Subcutaneous adipose tissue (tissue), 4 donors: ENCODE data around the gene SASH1. TPM values are rescaled to one million over a fixed set of nuclear protein-coding genes. Genes with fewer than 3 reads are reported as not detected.

ENCODE experiments used
- CTCF ChIP-seq: fragments of 450-650 bp; IDR thresholded peaks from one replicate; pipeline ENCODE4 v1.5.1; 2016; ENCODE audit warnings: low read depth, mild to moderate bottlenecking, control low read depth, antibody characterized with exemption, moderate library complexity
- total RNA-seq, 4 donors: library from RNA; depleted of rRNA; stranded (reverse); fragments of >200 nt; gene quantifications; one replicate each; pipeline ENCODE4 v1.1.0, GENCODE V29; 2016

SASH1 gene
- total RNA-seq, 4 donors from 2014 or later: 234 to 322 (median 267) TPM

DNA sequence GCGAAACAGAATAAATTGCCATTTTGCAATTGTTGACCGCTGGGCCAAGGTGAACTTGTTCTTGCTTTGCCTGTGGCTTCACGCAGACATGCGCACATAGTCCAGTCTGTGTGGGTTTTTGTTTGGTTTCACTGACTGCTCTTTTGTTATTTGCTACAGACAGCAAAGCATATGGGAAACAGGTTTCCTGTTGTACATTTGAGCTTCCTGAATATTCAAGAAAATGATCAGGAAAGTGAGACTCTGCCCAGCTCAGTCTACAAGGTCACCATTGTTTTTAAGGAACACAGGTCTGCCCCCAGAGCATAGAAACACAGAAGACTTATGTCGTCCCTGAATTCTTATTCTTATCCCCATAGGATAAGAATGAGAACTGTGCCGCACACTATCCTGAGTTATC lies 55.6 kb downstream of the SASH1 start:
- TF ChIP-seq CTCF: no peak

DNA sequence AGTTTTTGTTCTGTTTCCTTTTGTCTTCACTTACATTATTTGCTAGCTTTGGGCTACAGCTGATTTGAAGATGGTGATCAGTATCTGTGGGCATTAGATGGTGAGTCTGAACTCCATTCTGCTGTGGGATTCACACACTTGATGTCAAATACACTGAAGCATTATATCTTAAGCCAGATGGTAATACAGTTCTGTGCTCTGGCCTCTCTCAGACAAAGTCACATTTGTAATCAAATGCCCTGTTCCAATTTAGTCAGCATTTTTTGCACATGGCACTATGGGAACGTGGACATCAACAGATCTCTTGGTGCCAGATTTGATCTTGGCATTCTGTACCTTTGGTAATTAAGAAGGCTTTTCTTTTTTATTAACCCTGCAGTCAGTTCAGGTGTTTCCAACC lies 56.0 kb downstream of the SASH1 start:
- no peak for TF ChIP-seq CTCF

GRCh38 chr6:148401571-148401970 lies 58.9 kb downstream of the SASH1 start:
- no peak for TF ChIP-seq CTCF

DNA sequence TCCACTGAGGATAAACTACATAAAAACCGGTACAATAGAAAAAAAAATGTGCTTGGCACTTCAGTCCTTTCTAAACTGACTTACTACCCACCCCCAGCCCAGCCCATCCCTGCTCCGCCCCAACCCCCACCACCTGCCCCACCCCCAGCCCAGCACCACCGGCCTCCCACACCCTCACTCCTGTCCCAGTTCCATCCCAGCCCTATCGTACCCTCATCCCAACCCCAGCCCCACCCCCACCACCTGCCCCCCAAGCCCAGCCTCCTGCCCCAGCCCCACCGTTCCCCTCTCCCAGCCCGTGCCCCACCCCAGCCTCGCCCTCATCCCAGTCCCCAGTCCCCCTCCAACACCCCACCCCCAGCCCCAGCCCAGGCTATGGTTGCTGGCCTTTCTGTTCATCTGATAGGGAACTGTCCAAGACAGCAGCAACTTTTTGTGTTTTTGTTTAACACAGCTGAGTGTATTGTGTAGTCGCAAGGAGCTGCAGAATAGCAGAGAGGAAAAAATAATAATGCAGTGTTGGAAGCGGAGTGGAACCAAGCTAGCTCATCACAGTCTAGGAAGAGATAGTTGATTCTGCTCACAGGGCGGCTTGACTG lies 61.9 kb downstream of the SASH1 start:
- TF ChIP-seq CTCF: no peak

DNA sequence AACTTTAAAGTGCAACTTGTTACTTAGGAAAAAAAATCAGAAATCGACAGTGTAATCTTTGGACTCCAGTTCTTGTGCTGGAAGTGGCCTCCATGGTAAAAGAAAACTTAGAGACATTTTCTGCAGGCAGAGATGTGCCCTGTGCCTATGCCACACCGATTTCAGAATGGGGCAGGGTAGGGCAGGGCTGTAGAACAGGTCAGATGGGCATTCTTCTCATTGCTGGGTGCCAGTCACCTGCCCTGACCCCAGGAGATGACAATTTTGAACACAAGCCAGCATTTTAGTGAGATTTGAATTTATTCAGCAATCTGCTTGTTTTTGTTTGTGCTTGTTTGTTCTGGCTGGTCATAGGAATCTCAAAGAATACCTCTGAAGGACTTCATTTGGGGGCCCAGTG lies 63.3 kb downstream of the SASH1 start:
- no peak for TF ChIP-seq CTCF

DNA sequence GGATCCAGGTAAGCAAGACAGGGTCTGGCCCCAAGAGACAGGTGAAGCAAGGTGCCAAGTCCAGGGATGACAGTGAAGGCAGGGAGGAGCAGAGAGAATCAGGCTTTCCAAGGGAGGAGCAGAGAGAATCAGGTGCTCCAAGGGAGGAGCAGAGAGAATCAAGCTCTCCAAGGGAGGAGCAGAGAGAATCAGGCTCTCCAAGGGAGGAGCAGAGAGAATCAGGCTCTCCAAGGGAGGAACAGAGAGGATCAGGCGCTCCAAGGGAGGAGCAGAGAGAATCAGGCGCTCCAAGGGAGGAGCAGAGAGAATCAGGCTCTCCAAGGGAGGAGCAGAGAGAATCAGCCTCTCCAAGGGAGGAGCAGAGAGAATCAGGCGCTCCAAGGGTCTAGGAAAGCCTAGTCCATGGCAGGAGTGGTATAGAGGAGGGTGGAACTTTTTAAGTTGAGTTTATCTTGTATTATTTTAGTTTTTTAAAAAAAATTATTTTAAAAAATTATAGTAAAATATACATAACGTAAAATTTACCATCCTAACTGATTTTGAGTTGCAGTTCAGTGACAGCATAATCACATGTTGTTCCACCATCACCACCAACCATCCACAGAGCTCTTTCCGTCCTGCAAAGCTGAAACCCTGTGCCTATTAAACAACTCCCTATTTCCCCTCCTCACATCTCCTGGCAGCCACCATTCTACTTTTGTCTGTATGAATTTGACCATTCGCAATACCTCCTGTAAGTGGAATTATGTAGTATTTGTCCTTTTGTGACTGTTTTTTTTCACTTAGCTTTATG lies 64.1 kb downstream of the SASH1 start:
- TF ChIP-seq CTCF: no peak

GRCh38 chr6:148407372-148407771 lies 64.7 kb downstream of the SASH1 start:
- no peak for TF ChIP-seq CTCF
